C4-2B (cell line): ENCODE measurements around the gene PRR36.

ENCODE experiments used
- CTCF ChIP-seq: fragments of 450-650 bp; conservative IDR thresholded peaks from 2 replicates; pipeline ENCODE4 v1.5.1; 2017; ENCODE audit warnings: mild to moderate bottlenecking
- ZFX ChIP-seq: fragments of 450-650 bp; IDR thresholded peaks from 2 replicates; pipeline ENCODE4 v1.6.1; 2017

DNA sequence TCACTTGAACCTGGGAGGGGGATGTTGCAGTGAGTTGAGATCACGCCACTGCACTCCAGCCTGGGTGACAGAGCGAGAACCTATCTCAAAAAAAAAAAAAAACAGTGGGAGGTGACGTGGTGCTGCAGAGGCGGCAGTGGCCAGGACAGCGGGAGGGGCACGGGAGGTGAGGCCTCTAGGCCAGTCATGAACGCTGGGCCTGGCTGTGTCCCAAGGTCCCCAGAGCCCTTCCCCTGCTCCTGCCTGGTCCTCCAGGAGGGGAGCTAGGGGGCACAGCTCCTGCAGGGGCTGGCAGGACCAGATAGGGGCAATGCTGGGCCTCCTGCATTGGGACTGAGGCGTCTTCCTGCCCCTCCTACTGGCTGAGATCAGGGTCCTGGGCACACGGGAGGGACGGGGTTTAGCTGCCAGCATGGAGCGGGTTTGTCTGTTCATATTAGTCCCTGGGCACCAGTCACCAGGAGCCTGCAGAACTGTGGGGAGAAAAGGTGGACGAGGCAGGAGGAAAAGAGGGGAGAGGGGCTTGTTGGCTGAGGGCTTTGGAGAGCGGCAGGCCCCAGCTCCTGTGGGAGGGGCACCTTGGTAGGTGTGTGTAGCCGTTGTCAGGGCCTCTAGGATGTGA, 34.0 kb upstream of the PRR36 start:
- TF ChIP-seq CTCF (no peak), ZFX (no peak)
